Suppressor macrophage treated with lipopolysaccharide for 4 hours (primary cell): Measurements from ENCODE around the gene TMEM200C.
"Not testable (repeated sequence)": the region's sequence is repeated elsewhere in the genome, so short reads cannot be mapped to it uniquely, and the experiment has no call there.

Source experiments
- DNase-seq: peaks from one replicate; pipeline ENCODE4 v3.0.0-alpha.2; 2020

The TMEM200C gene

DNA sequence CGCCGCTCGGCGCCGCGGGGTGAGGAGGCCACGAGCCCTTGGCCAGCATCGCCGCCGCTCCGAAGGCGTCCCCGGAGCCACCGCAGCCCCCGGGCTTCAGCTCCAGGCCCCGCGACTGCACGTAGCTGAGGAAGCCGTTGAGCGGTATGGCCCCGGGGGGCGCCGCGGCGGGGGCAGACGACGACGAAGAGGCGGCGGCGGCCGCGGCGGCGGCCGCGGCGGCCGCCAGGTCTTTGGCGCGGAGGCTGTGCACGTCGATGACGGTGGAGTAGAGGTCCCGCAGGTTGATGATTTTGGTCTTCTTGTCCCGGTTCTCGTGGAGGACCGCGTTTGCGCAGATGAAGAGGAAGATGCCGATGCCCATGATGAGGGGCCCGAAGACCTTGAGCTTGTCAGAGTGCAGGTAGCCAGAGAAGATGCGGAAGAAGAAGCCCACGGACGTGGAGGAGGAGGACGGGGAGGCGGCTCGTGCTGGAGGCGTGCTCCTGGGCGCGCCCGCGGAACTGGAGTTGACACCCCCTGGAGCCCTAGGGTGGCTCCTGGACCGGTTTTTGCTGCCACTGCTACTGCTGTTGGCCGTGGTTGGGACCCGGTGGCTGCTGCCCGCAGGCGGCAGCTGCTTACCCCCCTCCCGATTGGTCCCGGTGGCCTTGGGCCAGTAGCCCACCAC is 4.0 kb downstream of the TMEM200C start:
- no peak for DNase-seq

DNA sequence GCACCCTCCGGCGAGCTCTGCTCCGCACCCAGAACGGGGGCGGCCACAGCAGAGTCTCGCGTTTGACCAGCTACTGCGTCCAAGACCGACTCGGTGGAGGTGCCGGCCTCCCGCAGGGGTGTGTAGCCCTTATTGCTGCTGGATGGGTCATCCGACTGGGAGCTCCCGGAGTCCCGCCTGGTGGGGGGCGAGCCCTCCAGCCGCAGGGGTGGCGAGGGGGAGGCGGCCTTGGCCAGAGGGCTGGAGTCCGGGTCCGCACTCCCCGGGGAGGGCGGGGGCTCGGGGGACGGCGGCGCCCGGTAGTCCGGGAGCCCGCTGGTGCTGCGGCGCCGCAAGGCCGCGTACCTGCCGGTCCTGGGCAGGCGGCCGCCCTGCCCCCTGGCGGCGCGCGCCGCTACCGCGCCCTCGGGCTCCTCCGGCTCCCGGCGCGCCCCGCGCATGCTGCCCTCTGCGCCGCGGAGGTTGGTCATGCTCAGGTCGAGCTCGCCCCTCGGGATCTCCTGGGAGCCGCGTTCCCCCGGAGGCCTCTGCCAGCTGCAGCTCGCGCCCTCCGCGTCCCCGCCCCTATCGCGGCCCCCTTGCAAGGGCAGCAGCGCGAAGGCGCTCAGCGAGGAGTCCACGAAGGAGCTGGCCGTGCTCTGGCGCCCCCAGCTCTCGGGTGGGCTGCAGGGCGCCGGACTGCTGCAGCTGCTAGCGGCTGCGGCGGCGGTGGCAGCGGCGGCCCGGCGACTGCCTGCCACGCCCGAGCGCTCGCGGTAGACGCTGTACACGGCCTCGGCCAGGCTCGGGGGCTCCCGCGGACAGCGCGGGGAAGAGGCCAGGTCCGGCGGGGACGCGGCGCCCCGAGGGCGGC is 4.8 kb downstream of the TMEM200C start:
- peak; percentile 56 for DNase-seq

DNA sequence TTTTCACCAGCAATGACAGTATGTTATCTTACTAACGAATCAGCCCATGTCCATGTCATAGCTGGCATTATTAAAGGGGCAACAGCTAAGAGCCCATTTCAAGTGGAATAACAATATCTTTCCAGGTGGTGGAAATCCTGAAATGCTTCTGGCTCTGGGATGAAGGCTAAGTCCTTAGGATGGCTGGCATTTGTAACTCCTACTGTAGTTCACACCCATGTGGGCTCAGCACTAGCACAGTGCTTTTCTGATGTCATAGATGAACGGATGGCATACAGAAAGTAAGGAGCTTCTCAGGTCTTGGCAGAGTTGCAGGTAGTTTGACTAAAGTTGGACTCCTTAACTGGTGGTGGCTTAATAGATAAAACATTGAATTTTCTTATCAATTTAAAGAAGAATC is 10.0 kb downstream of the TMEM200C start:
- DNase-seq: no peak

DNA sequence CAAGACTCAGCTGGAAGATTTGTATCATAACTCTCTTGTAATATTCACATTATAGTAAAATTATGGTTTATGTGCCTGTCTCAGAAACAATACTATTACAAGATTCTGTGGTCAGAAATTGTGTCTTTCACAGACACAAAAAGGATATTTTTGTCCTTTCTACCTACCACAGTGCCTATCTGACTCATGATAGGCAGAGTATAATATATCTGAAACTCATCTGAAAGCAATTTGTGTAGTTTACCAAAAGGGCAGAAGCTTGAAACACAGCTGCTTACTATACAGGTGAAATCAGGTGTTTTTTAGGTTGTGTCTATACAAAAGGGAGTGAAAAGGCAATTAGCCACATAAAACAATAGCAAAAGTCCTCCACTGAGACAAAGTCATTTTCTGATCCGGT is 10.9 kb downstream of the TMEM200C start:
- no peak for DNase-seq

DNA sequence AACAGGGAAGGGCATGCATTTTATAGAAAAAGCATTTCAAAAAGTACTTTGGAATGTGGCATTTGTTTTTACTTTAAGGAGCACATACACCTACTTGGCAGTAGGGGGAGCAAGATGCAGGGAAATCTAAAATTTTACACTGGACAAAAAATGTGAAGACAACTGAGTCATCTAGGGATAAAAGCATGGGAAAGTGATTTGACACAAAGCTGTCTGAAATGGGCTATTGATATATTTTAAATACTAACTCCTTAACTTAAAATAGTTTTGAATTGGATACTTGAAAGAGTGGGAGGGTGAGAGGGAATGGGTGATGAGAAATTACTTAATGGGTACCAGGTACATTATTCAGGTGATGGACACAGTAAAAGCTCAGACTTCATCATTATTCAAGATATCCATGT is 15.8 kb downstream of the TMEM200C start:
- peak; percentile 42 for DNase-seq

DNA sequence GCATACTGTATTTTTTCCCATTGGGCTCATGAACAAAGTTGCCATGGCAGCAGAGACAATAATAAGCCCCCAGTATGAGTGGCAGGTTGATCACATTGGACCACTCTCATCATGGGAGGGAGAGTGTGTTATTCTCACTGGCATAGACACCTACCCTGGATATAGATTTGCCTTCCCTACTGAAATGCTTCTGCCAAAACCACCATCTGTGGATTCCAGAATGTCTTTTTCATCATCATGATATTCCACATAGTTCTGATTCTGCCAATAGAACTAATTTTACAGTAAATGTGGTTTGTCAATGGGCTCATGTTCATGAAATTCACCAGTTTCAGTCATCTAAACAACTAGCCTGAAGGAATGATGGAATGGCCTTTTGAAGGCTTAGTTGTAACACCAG is 18.4 kb downstream of the TMEM200C start:
- no peak for DNase-seq

DNA sequence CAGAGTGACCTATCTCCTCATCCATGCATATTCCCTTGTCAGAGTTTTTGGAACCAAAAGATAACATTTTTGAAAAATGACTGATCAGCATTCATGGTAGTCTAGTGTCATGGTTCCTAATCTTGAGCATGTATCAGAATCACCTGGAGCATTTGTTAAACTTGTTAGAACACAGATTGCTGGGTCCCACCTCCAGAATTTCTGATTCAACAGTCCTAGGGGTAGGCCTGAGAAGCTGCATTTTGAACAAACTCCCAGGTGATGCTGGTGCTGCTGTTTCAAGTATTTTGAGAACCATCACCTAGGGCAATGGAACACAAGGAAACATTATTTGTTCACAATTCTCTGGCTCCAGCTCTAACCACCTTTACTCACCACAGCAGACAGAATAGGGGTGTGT is 21.0 kb downstream of the TMEM200C start:
- DNase-seq: no peak

DNA sequence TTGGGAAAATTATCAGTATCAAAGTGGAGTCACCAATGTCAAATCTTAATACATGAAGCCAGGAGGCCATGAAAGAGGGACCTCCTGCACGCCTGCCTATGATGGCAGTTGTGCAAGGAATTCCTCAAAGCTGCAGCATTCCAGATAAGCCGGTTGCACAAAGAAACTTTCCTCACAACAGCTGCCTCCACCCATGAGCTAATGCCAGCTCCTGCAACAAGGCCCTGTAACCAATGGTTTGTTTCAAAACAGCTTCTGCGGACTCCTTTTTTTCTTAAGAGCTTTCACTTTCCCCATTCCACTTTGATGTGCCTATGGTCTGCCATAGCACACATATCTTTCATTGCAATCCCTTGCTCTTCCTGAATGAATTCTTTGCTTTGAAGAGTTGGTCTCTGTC is 22.4 kb downstream of the TMEM200C start:
- no peak for DNase-seq

DNA sequence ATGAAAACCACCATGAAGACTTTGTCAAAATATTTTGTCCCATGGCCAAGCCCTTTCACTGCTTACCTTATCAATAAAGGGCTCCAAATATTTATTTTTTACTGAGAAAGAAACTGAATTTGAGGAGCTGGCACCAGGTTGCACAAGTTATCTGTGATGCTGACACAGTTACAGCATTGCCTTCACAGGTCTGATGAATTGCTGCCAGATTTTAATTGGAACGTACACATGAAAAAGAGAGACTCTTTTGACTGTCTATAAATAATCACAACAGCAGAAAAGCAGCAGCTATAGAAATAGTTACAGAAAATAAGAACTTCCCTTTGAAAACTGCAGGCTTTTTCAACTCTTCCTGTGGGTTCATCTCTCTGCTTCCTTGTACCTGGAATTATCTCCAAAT is 23.9 kb downstream of the TMEM200C start:
- DNase-seq: no peak

DNA sequence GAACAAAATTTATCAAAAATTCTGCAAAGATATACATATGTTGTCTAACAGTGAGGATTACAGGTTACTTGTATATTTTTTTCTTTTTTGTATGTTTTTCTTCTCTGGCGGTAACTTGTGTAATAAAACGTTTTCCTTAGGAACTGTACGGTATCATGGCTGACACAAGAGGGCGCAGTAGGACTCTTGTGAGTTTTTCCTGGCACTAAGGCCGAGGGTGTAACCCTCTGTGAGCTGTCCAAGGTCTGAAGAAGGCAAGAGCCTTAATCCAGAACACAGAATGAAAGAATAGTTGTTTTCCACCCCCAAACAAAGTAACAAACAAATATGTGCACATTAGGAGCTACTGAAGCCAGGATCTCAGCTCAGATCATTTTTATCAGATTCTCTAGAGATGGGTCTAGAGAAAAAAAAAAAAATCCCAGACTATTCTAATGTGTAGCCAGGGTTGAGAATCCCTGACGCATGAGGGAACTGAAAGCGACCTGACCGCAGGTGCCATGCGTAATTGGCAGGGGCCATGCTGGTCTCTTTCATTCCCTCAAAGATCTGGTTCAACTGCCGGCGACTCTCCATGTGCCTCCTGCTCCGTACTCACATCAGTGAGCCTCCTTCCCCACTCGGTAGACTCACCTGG is 27.0 kb downstream of the TMEM200C start:
- peak; percentile 86 for DNase-seq

DNA sequence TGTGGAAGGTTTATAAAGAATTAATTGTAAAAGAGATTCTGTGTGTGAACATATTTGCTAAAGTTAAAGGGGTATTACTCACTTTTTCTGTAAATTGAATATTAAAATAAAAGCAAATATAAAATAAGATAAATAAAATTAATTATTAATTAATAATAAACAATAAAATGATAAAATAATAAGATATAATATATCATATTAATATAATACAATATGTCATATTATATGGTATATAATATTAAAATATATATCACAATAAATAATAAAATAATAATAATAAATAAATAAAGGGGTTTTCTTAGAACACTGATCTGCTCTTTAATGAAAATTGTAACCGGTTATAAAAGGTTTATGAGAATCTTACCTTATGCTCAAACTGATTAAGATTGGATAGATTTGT is 29.8 kb downstream of the TMEM200C start:
- no peak for DNase-seq

DNA sequence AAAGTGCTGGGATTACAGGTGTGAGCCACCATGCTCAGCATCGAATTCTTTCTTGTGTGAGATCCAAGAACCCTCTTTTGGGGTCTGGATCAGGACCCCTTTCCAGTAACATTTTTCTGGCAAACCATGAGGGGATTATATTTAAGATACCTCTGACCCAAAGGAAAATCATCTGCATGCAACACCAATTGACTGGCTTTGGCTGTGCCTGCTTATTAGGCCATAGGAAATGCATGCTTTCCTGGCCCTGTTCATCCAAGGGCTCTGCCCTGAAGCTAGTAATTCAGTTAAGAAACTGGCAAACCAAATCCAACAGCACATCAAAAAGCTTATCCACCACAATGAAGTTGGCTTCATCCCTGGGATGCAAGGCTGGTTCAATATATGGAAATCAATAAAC is 33.2 kb downstream of the TMEM200C start:
- not testable (repeated sequence) for DNase-seq

DNA sequence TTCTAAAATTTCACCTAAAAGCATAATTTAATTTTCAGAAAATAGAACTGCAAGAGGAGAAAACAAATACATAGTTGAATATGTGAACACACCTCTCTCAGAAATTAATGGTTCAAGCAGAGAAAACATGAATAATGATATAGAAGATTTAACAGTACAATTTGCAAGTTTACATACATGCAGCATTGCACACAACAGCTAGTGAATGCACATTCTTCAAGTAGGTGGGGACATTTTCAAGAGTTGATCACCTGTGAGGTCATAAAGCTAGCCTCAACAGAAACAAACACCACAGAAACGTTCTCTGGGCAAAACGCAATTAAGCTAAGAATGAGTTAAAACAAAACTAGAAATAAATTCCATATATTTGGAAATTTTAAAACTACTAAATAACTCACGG is 38.1 kb downstream of the TMEM200C start:
- DNase-seq: no peak

DNA sequence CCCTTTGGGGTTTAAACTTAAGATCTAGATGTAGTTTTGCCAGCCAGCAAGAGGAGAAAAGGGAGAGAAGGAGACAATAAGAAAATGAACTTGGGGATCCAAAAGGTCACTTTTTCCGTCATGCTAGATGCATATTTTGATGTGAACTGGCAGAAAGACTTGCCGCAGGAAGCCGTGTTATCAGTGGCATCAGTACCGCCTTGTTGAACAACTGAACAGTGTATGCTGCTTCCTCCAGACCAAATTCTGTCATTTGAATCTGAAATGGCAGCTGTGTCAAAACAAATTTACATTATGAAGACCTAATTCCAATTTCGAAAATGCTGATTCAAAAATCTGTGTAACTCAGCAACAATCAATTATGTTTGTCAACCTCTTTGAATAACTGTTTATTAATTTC is 42.1 kb downstream of the TMEM200C start:
- no peak for DNase-seq

DNA sequence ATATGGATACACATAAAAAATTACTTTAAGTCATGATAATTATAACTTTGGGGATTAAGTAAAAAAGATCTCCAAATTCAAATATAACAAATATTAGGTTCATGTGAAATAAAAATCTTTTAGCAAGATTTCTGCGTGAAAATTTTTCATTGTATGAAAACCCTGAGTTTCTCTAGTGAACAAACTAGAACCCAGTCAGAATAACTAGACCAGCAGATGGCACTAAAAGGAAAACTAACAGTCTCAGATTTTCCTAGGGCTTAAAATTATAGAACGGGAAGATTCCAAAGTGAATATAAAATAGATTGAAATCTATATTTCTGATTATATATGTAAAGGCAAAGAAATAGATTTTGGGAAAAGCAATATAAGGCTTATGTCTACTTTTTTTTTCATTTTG is 43.3 kb downstream of the TMEM200C start:
- DNase-seq: no peak

DNA sequence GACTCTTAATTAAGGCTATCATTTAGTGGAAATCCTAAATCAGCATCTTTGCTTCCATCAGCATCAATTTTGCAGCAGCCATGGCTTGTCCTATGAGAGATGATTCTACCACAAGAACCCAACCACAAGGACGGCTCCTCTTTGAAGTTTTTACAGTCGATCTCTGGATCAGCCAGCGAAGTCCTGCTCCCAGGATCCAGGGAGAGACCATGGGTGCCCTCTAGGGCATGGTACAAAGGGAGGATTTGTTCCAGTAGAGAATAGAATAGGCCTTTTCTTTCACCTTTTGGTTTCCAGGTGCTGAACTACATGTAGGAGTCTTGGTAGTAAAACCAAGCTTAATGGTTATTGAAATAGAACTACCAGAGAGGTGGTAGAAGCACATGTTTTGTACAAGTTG is 52.7 kb downstream of the TMEM200C start:
- DNase-seq: no peak

DNA sequence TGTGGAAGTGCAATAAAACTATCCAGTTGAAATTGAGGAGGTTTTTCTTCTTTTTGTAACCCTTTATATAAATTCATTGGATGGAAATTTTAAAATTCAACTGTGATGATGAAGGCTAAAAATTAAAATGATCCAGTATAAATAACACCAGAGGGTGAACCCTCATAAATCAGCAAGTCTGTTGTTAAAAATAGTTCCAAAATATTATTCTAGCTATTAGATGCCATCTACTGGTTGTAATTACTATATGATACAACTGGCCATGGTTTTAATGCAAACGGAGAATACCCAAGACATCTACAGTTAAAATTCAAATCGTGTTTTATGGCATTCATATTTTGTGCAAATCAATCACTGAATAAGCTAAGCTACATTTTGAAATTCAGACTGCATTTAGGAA is 53.8 kb downstream of the TMEM200C start:
- no peak for DNase-seq

DNA sequence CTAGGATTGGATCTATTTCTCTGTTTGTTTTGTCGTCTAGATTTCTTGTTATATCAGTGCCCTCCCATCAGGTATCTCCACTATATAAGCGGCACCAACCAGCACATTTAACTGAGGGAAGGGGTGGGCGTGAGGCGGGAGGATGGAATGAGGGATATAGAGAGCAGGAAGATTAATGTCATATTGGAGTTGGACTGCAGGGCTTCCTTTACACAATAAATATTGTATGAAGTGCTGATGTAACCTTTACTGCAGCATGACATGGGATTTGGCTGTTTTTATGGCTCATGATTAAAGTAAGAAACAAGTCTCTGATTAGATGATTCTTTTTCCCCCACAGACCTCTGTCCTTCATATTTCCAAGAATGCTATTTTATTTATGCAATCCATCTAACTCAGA is 54.8 kb downstream of the TMEM200C start:
- DNase-seq: no peak

DNA sequence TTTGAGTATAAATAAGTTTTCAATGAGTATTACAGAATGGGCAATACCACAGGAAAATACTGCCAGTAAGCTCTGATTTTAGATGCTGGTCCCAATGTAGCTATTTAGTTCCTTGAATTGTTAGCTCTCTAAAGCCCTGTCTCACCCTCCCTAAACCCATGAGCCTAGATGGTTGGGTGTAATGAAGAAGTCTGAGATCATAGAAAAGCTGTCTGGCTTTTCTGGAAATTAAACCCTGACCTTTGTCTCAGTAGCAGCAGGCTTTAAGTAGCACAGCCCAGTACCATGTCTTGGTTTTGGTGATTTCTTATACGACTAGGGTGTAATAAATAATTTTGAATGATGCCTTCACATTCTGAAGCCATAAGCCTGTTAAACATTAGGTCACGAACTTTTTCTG is 55.3 kb downstream of the TMEM200C start:
- no peak for DNase-seq

DNA sequence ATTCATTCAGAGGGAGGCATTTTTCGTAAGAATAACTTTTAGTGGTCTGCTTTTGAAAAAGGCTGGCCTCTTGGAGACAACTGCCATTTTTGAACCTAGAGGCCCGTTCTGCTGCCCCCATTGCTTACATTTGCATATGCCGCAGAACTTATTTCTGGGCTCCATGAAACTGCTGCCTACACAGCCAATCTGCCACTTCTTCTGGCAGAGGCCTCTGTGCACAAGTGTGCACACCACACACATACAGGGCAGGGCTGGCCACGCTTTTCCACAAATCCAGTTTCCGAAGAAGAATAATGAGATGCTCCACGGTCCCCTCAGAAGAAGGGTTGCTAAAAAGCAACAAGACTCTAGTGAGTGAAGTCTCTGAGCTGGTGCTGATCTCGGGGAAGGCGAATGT is 56.2 kb downstream of the TMEM200C start:
- DNase-seq: no peak
